DOHH2 (cell line): ENCODE measurements around the gene STAG1.
A peak's percentile ranks its signal among the peaks of the same experiment; 100 is the strongest.

Experiments
- H3F3A ChIP-seq: fragments of 200-600 bp; sonication (generic), shearing (Covaris generic); 2 replicates; pipeline ENCODE4 v1.6.0; 2016; ENCODE audit warnings: antibody characterized with exemption, mild to moderate bottlenecking; ENCODE audit not compliant: control insufficient read depth, insufficient read depth
- H3K27ac ChIP-seq: fragments of 200-600 bp; sonication (generic); 2 replicates; pipeline ENCODE4 v1.5.1; 2014; ENCODE audit warnings: low read depth, mild to moderate bottlenecking, low read length, moderate library complexity
- H3K27me3 ChIP-seq: fragments of 200-600 bp; sonication (generic); 2 replicates; pipeline ENCODE4 v1.6.1; 2014; ENCODE audit warnings: mild to moderate bottlenecking, low read length, mixed read lengths; ENCODE audit not compliant: control insufficient read depth
- H3K36me3 ChIP-seq: fragments of 200-600 bp; sonication (generic); 2 replicates; pipeline ENCODE4 v1.6.1; 2014; ENCODE audit warnings: mild to moderate bottlenecking, low read length, moderate library complexity, mixed read lengths; ENCODE audit not compliant: control insufficient read depth
- H3K4me1 ChIP-seq: fragments of 200-600 bp; sonication (generic); 2 replicates; pipeline ENCODE4 v1.6.1; 2014; ENCODE audit warnings: mild to moderate bottlenecking, low read length, mixed read lengths; ENCODE audit not compliant: control insufficient read depth
- H3K4me2 ChIP-seq: fragments of 200-600 bp; sonication (generic); 2 replicates; pipeline ENCODE4 v1.6.0; 2014; ENCODE audit warnings: mild to moderate bottlenecking, low read length, moderate library complexity
- H3K4me3 ChIP-seq: fragments of 200-600 bp; sonication (generic); 2 replicates; pipeline ENCODE4 v1.5.1; 2014; ENCODE audit warnings: mild to moderate bottlenecking, low read length, mixed read lengths
- H3K79me2 ChIP-seq: fragments of 200-600 bp; sonication (generic); 2 replicates; pipeline ENCODE4 v1.6.1; 2014; ENCODE audit warnings: mild to moderate bottlenecking, low read length, mixed read lengths; ENCODE audit not compliant: control insufficient read depth
- H3K9me2 ChIP-seq: fragments of 200-600 bp; sonication (generic); replicated peaks from 2 replicates; pipeline ENCODE4 v1.6.1; 2014; ENCODE audit warnings: mild to moderate bottlenecking, low read length, mixed read lengths; ENCODE audit not compliant: control insufficient read depth
- H3K9me3 ChIP-seq: fragments of 200-600 bp; sonication (generic); 2 replicates; pipeline ENCODE4 v1.6.1; 2014; ENCODE audit warnings: antibody characterized with exemption, low read length, mixed read lengths; ENCODE audit not compliant: control insufficient read depth, insufficient read depth
- H4K20me1 ChIP-seq: fragments of 200-600 bp; sonication (generic); 2 replicates; pipeline ENCODE4 v1.6.0; 2014; ENCODE audit warnings: low read depth, mild to moderate bottlenecking, antibody characterized with exemption, low read length, moderate library complexity; ENCODE audit not compliant: control insufficient read depth, insufficient read depth
- CTCF ChIP-seq: fragments of 200-600 bp; sonication (generic); IDR thresholded peaks from one replicate; pipeline ENCODE4 v1.5.1; 2014; ENCODE audit warnings: antibody characterized with exemption, mild to moderate bottlenecking, low read depth, low read length; ENCODE audit not compliant: poor library complexity, severe bottlenecking
- EZH2phosphoT487 ChIP-seq: fragments of 200-600 bp; sonication (generic); IDR thresholded peaks from 2 replicates; pipeline ENCODE4 v1.6.1; 2017; ENCODE audit warnings: borderline replicate concordance, mild to moderate bottlenecking, antibody characterized with exemption, low read length, moderate library complexity, mixed read lengths

The STAG1 gene

GRCh38 chr3:136789976-136790375 is 37.8 kb upstream of the STAG1 start:
- H3K9me2 ChIP-seq, result no peaks in the 10 kb centered on the region
- no peaks in the 10 kb centered on the region for H3K79me2 ChIP-seq
- H3F3A ChIP-seq, result no peaks in the 10 kb centered on the region
- H4K20me1 ChIP-seq, result no peaks in the 10 kb centered on the region
- no peaks in the 10 kb centered on the region for H3K27me3 ChIP-seq
- peaks cover 39% of the 10 kb centered on the region for H3K4me1 ChIP-seq
- H3K4me3 ChIP-seq, result no peak overlapping the region
- H3K4me2 ChIP-seq, result no peak overlapping the region
- TF ChIP-seq CTCF (no peak), EZH2phosphoT487 (no peak)
- no peaks in the 10 kb centered on the region for H3K9me3 ChIP-seq
- H3K27ac ChIP-seq, result no peak overlapping the region
- H3K36me3 ChIP-seq, result no peaks in the 10 kb centered on the region

- no peaks in the 10 kb centered on the region for H3F3A ChIP-seq
- H3K4me1 ChIP-seq, result peaks cover 21% of the 10 kb centered on the region
- H3K79me2 ChIP-seq, result no peaks in the 10 kb centered on the region
- H3K36me3 ChIP-seq, result no peaks in the 10 kb centered on the region
- no peaks in the 10 kb centered on the region for H3K9me2 ChIP-seq
- H3K4me2 ChIP-seq, result no peak overlapping the region
- H3K4me3 ChIP-seq, result no peak overlapping the region
- no peaks in the 10 kb centered on the region for H3K27me3 ChIP-seq
- TF ChIP-seq CTCF (no peak), EZH2phosphoT487 (no peak)
- no peaks in the 10 kb centered on the region for H4K20me1 ChIP-seq
- H3K27ac ChIP-seq, result no peak overlapping the region
- no peaks in the 10 kb centered on the region for H3K9me3 ChIP-seq
These were observed 36.0 kb upstream of the STAG1 start for GRCh38 chr3:136788154-136788553.

- no peaks in the 10 kb centered on the region for H4K20me1 ChIP-seq
- H3K9me3 ChIP-seq, result no peaks in the 10 kb centered on the region
- no peaks in the 10 kb centered on the region for H3K36me3 ChIP-seq
- H3K4me2 ChIP-seq, result peak overlapping the region; percentile 12; the same call in 1 of the 2 replicates
- H3K4me1 ChIP-seq, result peaks cover 13% of the 10 kb centered on the region
- no peaks in the 10 kb centered on the region for H3F3A ChIP-seq
- H3K9me2 ChIP-seq, result no peaks in the 10 kb centered on the region
- TF ChIP-seq CTCF (no peak), EZH2phosphoT487 (no peak)
- H3K27me3 ChIP-seq, result no peaks in the 10 kb centered on the region
- H3K79me2 ChIP-seq, result no peaks in the 10 kb centered on the region
- H3K27ac ChIP-seq, result no peak overlapping the region
- no peak overlapping the region for H3K4me3 ChIP-seq
These were observed 35.2 kb upstream of the STAG1 start for GRCh38 chr3:136787349-136787748.
